Mucosa of stomach (tissue), 1 donor: ENCODE measurements around the gene PPARA.

Source experiments
- H3K27me3 ChIP-seq: one replicate; pipeline ENCODE4 v1.7.0; 2013; ENCODE audit warnings: mild to moderate bottlenecking, low read length; ENCODE audit not compliant: control insufficient read depth, insufficient read depth
- H3K36me3 ChIP-seq: one replicate; pipeline ENCODE4 v1.7.0; 2013; ENCODE audit warnings: low read length; ENCODE audit not compliant: control insufficient read depth, insufficient read depth
- H3K4me1 ChIP-seq: one replicate; pipeline ENCODE4 v1.7.0; 2013; ENCODE audit warnings: mild to moderate bottlenecking, low read length; ENCODE audit not compliant: control insufficient read depth, insufficient read depth
- H3K4me3 ChIP-seq: one replicate; pipeline ENCODE4 v1.7.0; 2013; ENCODE audit warnings: low read length
- H3K9ac ChIP-seq: one replicate; pipeline ENCODE4 v1.7.0; 2013; ENCODE audit warnings: mild to moderate bottlenecking, low read length, moderate library complexity
- H3K9me3 ChIP-seq: one replicate; pipeline ENCODE4 v1.7.0; 2013; ENCODE audit warnings: mild to moderate bottlenecking, low read length, moderate library complexity; ENCODE audit not compliant: control insufficient read depth
- donor health status: Pancreatic carcinoma.

Gene PPARA

GRCh38 chr22:46142548-46143490 is 7.5 kb upstream of the PPARA start:
- Histone ChIP-seq H3K4me3 (no peak overlapping the region), H3K9ac (no peak overlapping the region), H3K9me3 (no peaks in the 10 kb centered on the region), H3K36me3 (no peaks in the 10 kb centered on the region), H3K4me1 (no peaks in the 10 kb centered on the region), H3K27me3 (peaks cover 6% of the 10 kb centered on the region)

GRCh38 chr22:46143491-46144147 is 6.7 kb upstream of the PPARA start:
- no peaks in the 10 kb centered on the region for H3K36me3 ChIP-seq

GRCh38 chr22:46145361-46145851 is 4.9 kb upstream of the PPARA start:
- no peaks in the 10 kb centered on the region for H3K36me3 ChIP-seq
- H3K4me1 ChIP-seq: peaks cover 12% of the 10 kb centered on the region
- no peaks in the 10 kb centered on the region for H3K9me3 ChIP-seq
- peaks cover 6% of the 10 kb centered on the region for H3K27me3 ChIP-seq
- H3K9ac ChIP-seq: no peak overlapping the region
- no peak overlapping the region for H3K4me3 ChIP-seq

More at GRCh38 chr22:46143491-46144147, 6.7 kb upstream of the PPARA start:
- H3K9me3 ChIP-seq: no peaks in the 10 kb centered on the region
- H3K4me1 ChIP-seq: peaks cover 4% of the 10 kb centered on the region
- H3K9ac ChIP-seq: no peak overlapping the region
- peaks cover 6% of the 10 kb centered on the region for H3K27me3 ChIP-seq
- H3K4me3 ChIP-seq: no peak overlapping the region

GRCh38 chr22:46145896-46146295 is 4.4 kb upstream of the PPARA start:
- Histone ChIP-seq H3K36me3 (no peaks in the 10 kb centered on the region), H3K27me3 (peaks cover 6% of the 10 kb centered on the region), H3K4me3 (no peak overlapping the region), H3K9me3 (no peaks in the 10 kb centered on the region), H3K9ac (no peak overlapping the region), H3K4me1 (peaks cover 12% of the 10 kb centered on the region)

GRCh38 chr22:46146329-46146728 is 4.0 kb upstream of the PPARA start:
- Histone ChIP-seq H3K9ac (no peak overlapping the region), H3K27me3 (peaks cover 6% of the 10 kb centered on the region), H3K4me3 (no peak overlapping the region), H3K9me3 (no peaks in the 10 kb centered on the region), H3K4me1 (peaks cover 13% of the 10 kb centered on the region), H3K36me3 (no peaks in the 10 kb centered on the region)

GRCh38 chr22:46147061-46147460 is 3.3 kb upstream of the PPARA start:
- H3K9ac ChIP-seq: no peak overlapping the region
- H3K4me3 ChIP-seq: no peak overlapping the region
- peaks cover 6% of the 10 kb centered on the region for H3K27me3 ChIP-seq
- H3K36me3 ChIP-seq: no peaks in the 10 kb centered on the region
- H3K9me3 ChIP-seq: no peaks in the 10 kb centered on the region
- H3K4me1 ChIP-seq: peaks cover 20% of the 10 kb centered on the region

- Histone ChIP-seq H3K9ac (no peak overlapping the region), H3K4me1 (peaks cover 23% of the 10 kb centered on the region), H3K4me3 (no peak overlapping the region), H3K27me3 (peaks cover 6% of the 10 kb centered on the region), H3K9me3 (no peaks in the 10 kb centered on the region), H3K36me3 (no peaks in the 10 kb centered on the region)
These were observed 2.7 kb upstream of the PPARA start for GRCh38 chr22:46147471-46148267.

GRCh38 chr22:46148336-46148735 is 2.0 kb upstream of the PPARA start:
- H3K9ac ChIP-seq: no peak overlapping the region
- no peaks in the 10 kb centered on the region for H3K9me3 ChIP-seq
- peaks cover 6% of the 10 kb centered on the region for H3K27me3 ChIP-seq
- H3K36me3 ChIP-seq: no peaks in the 10 kb centered on the region
- H3K4me1 ChIP-seq: peaks cover 23% of the 10 kb centered on the region
- no peak overlapping the region for H3K4me3 ChIP-seq

- no peaks in the 10 kb centered on the region for H3K36me3 ChIP-seq
- H3K4me1 ChIP-seq: peaks cover 27% of the 10 kb centered on the region
- H3K9ac ChIP-seq: peak overlapping the region; percentile 77
- no peaks in the 10 kb centered on the region for H3K9me3 ChIP-seq
- peaks cover 6% of the 10 kb centered on the region for H3K27me3 ChIP-seq
- peak overlapping the region; percentile 74 for H3K4me3 ChIP-seq
These were observed 1.4 kb upstream of the PPARA start for GRCh38 chr22:46148816-46149511.

- Histone ChIP-seq H3K4me3 (peak overlapping the region; percentile 74), H3K9ac (peak overlapping the region; percentile 77), H3K4me1 (peaks cover 30% of the 10 kb centered on the region), H3K9me3 (no peaks in the 10 kb centered on the region), H3K36me3 (no peaks in the 10 kb centered on the region), H3K27me3 (peaks cover 6% of the 10 kb centered on the region)
These were observed 753 bp upstream of the PPARA start for GRCh38 chr22:46149512-46150033.
